Fibroblast of lung (primary cell): ENCODE measurements around the gene GJB4.
"Not testable (repeated sequence)": the region's sequence is repeated elsewhere in the genome, so short reads cannot be mapped to it uniquely, and the experiment has no call there.

Experiments
- EZH2 ChIP-seq: IDR thresholded peaks from 2 replicates; pipeline ENCODE4 v1.5.1; 2012; ENCODE audit warnings: low read length, control low read depth, mild to moderate bottlenecking; ENCODE audit errors: missing control alignments
- TF ChIP-seq, protein P1 (sequence below), 2 donors: IDR thresholded peaks in 1 of 2; conservative IDR thresholded peaks in 1 of 2; 1 replicate in 1 of 2; 2 replicates in 1 of 2; pipeline ENCODE4 v1.5.1; 2011 to 2012; ENCODE audit warnings: low read length in 2 of 2, control low read depth in 1 of 2, inconsistent platforms in 1 of 2, low read depth in 1 of 2, mild to moderate bottlenecking in 1 of 2

DNA sequence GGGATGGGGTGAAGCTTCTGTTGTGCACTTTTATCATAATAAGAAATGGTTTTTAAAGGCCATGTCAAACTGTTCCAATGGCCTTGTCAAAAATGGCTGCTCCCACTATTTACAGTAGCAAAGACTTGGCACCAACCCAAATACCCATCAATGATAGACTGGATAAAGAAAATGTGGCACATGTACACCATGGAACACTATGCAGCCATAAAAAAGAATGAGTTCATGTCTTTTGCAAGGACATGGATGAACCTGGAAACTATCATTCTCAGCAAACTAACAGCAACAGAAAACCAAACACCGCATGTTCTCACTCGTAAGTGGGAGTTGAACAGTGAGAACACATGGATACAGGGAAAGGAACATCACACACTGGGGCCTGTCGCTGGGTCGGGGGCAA lies 13.6 kb downstream of the GJB4 start:
- TF ChIP-seq, protein P1, sequence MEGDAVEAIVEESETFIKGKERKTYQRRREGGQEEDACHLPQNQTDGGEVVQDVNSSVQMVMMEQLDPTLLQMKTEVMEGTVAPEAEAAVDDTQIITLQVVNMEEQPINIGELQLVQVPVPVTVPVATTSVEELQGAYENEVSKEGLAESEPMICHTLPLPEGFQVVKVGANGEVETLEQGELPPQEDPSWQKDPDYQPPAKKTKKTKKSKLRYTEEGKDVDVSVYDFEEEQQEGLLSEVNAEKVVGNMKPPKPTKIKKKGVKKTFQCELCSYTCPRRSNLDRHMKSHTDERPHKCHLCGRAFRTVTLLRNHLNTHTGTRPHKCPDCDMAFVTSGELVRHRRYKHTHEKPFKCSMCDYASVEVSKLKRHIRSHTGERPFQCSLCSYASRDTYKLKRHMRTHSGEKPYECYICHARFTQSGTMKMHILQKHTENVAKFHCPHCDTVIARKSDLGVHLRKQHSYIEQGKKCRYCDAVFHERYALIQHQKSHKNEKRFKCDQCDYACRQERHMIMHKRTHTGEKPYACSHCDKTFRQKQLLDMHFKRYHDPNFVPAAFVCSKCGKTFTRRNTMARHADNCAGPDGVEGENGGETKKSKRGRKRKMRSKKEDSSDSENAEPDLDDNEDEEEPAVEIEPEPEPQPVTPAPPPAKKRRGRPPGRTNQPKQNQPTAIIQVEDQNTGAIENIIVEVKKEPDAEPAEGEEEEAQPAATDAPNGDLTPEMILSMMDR (conservative IDR thresholded peaks at IDR 0.05 in 1 of 2, IDR thresholded peaks at IDR 0.05 in 1 of 2; ENCODE audit: low read depth in 1 of 2, low read length in 2 of 2): not testable (repeated sequence)
- TF ChIP-seq EZH2: not testable (repeated sequence)
